ENCODE measurements around the gene MBD3L2B.

GRCh38 chr19:6995054-6995453, 26.2 kb downstream of the MBD3L2B start:
- TF ChIP-seq CTCF (IDR thresholded peaks at IDR 0.05; ENCODE audit: low read depth, low read length, poor library complexity, severe bottlenecking): no peak
- TF ChIP-seq EZH2phosphoT487 (IDR thresholded peaks at IDR 0.05; ENCODE audit: borderline replicate concordance, low read length): no peak
